ENCODE data around the gene CCDC91. TPM values are rescaled to one million over a fixed set of nuclear protein-coding genes. Genes with fewer than 3 reads are reported as not detected.
"Not testable (repeated sequence)": the region's sequence is repeated elsewhere in the genome, so short reads cannot be mapped to it uniquely, and the experiment has no call there.

CCDC91 gene
- total and polyA plus RNA-seq, 4 donors, result 13.4 to 41.3 (median 23.3) TPM

GRCh38 chr12:28265435-28266042 lies 75.3 kb downstream of the CCDC91 start:
- ATAC-seq (ENCODE audit: insufficient read depth, low FRiP score), result no peak
- WGBS, 2 donors, result 86 to 94% methylated on average over 2 of the region's 2 CpGs
- Histone ChIP-seq H3K9me3 (ENCODE audit: control insufficient read depth in 4 of 4, insufficient read depth in 3 of 4, low read length in 3 of 4) (peaks cover 0 to 3% (median 0%) of the 10 kb centered on the region in 4 donors), H3K36me3 (ENCODE audit: control insufficient read depth in 4 of 4, insufficient read depth in 4 of 4, low read length in 4 of 4) (peaks cover 0 to 5% (median 0%) of the 10 kb centered on the region in 4 donors), H3K27ac (ENCODE audit: low read depth in 1 of 2, low read length in 1 of 2) (no peak overlapping the region), H3K4me3 (no peak overlapping the region), H3K9ac (ENCODE audit: insufficient read depth in 1 of 2, low read length in 2 of 2) (no peak overlapping the region), H3K4me1 (ENCODE audit: control insufficient read depth in 5 of 5, insufficient read depth in 5 of 5, low read length in 5 of 5) (no peaks in the 10 kb centered on the region), H3K27me3 (ENCODE audit: control insufficient read depth in 3 of 3, insufficient read depth in 3 of 3, low read length in 2 of 3) (no peaks in the 10 kb centered on the region)
- DNase-seq, result no peak
- TF ChIP-seq CTCF (IDR thresholded peaks at IDR 0.05; ENCODE audit: control extremely low read depth, extremely low read depth), result no peak

DNA sequence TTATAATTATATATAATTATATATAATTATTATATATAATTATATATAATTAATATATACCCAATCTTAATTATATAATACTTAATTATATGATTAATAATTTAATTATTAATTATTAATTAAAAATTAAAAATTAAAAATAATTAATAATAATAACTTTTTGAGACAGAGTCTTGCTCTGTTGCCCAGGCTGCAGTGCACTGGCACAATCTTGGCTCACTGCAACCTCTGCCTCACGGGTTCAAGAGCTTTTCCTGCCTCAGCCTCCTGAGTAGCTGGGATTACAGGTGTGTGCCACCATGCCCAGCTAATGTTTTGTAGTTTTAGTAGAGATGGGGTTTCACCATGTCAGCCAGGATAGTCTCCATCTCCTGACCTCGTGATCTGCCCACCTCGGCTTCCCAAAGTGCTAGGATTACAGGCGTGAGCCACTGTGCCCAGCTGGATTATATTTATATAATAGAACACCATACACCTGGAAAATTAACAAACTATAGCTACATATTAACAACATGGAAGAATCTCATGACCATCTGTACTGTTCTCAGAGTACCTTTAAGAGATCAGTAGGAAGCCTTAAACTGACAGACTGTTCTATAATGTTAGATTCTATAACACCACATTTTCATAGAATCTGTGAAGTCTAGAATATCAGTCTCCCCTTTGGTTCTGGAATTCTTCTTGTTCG lies 77.8 kb downstream of the CCDC91 start:
- H3K9ac ChIP-seq (ENCODE audit: insufficient read depth in 1 of 2, low read length in 2 of 2); H3K36me3 ChIP-seq (ENCODE audit: control insufficient read depth in 4 of 4, insufficient read depth in 4 of 4, low read length in 4 of 4); H3K27me3 ChIP-seq (ENCODE audit: control insufficient read depth in 3 of 3, insufficient read depth in 3 of 3, low read length in 2 of 3); DNase-seq; H3K9me3 ChIP-seq (ENCODE audit: control insufficient read depth in 4 of 4, insufficient read depth in 3 of 4, low read length in 3 of 4); H3K27ac ChIP-seq (ENCODE audit: low read depth in 1 of 2, low read length in 1 of 2); ATAC-seq (ENCODE audit: insufficient read depth, low FRiP score); H3K4me3 ChIP-seq; H3K4me1 ChIP-seq (ENCODE audit: control insufficient read depth in 5 of 5, insufficient read depth in 5 of 5, low read length in 5 of 5): not testable (repeated sequence)
- 98 to 99% methylated on average over 5 of the region's 5 CpGs for WGBS, 2 donors

DNA sequence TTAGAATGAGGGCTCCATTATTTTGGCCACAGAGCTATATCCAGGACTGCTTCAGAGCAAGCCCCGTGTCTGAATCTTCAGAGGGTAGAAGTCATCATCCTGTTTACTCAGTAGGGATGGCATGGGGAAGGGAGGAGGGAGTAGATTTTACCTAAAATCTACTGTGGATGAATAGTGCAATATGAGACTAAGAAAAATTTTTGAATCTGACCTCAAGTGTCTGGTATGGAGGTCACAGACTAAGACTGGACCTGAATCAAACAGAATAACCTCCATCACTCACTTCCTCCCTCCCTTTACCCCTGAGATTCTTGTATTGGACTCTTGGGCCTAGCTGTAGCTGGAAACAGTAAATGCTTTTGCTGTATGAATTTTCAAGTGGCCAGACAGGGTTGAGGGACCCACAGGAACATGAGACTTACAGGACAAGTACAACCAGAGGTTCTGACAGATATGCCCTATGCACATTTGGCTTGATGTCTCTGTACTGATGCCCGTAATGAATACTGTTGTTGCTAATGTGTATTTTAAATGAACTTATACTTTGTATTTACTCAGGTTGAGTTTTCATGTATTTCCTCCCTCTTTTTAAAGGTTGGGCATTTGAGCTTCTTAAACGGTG lies 78.5 kb downstream of the CCDC91 start:
- Histone ChIP-seq H3K4me3 (no peak overlapping the region), H3K9ac (ENCODE audit: insufficient read depth in 1 of 2, low read length in 2 of 2) (no peak overlapping the region), H3K4me1 (ENCODE audit: control insufficient read depth in 5 of 5, insufficient read depth in 5 of 5, low read length in 5 of 5) (no peaks in the 10 kb centered on the region), H3K36me3 (ENCODE audit: control insufficient read depth in 4 of 4, insufficient read depth in 4 of 4, low read length in 4 of 4) (peaks cover 0 to 5% (median 0%) of the 10 kb centered on the region in 4 donors), H3K27me3 (ENCODE audit: control insufficient read depth in 3 of 3, insufficient read depth in 3 of 3, low read length in 2 of 3) (no peaks in the 10 kb centered on the region), H3K9me3 (ENCODE audit: control insufficient read depth in 4 of 4, insufficient read depth in 3 of 4, low read length in 3 of 4) (peaks cover 0 to 9% (median 0%) of the 10 kb centered on the region in 4 donors), H3K27ac (ENCODE audit: low read depth in 1 of 2, low read length in 1 of 2) (no peak overlapping the region)
- TF ChIP-seq CTCF (IDR thresholded peaks at IDR 0.05; ENCODE audit: control extremely low read depth, extremely low read depth), result no peak
- DNase-seq (no peak), ATAC-seq (ENCODE audit: insufficient read depth, low FRiP score) (no peak)
- WGBS, 2 donors, result 95 to 96% methylated on average over 3 of the region's 3 CpGs

- no peak for ATAC-seq (ENCODE audit: insufficient read depth, low FRiP score)
- no peak for TF ChIP-seq CTCF (IDR thresholded peaks at IDR 0.05; ENCODE audit: control extremely low read depth, extremely low read depth)
- no peak for DNase-seq
- Histone ChIP-seq H3K9ac (ENCODE audit: insufficient read depth in 1 of 2, low read length in 2 of 2) (no peak overlapping the region), H3K27me3 (ENCODE audit: control insufficient read depth in 3 of 3, insufficient read depth in 3 of 3, low read length in 2 of 3) (no peaks in the 10 kb centered on the region), H3K36me3 (ENCODE audit: control insufficient read depth in 4 of 4, insufficient read depth in 4 of 4, low read length in 4 of 4) (peaks cover 0 to 5% (median 0%) of the 10 kb centered on the region in 4 donors), H3K9me3 (ENCODE audit: control insufficient read depth in 4 of 4, insufficient read depth in 3 of 4, low read length in 3 of 4) (peaks cover 0 to 9% (median 0%) of the 10 kb centered on the region in 4 donors), H3K4me1 (ENCODE audit: control insufficient read depth in 5 of 5, insufficient read depth in 5 of 5, low read length in 5 of 5) (no peaks in the 10 kb centered on the region), H3K4me3 (no peak overlapping the region), H3K27ac (ENCODE audit: low read depth in 1 of 2, low read length in 1 of 2) (no peak overlapping the region)
- 99 to 100% methylated on average over 1 of the region's 1 CpG for WGBS, 2 donors
Measured at GRCh38 chr12:28269851-28270250, 79.6 kb downstream of the CCDC91 start.
